Right ventricle myocardium superior (tissue), 1 donor: ENCODE measurements around the gene SCYL1. TPM values are rescaled to one million over a fixed set of nuclear protein-coding genes. Genes with fewer than 3 reads are reported as not detected.
A peak's percentile ranks its signal among the peaks of the same experiment; 100 is the strongest.

ENCODE experiments used
- ATAC-seq: fragments of 200-7000 bp; cut with Tn5 transposase; one replicate; pipeline ENCODE4 v1.9.1; 2020; ENCODE audit warnings: mild to moderate bottlenecking; ENCODE audit not compliant: poor library complexity
- DNase-seq: peaks from one replicate; pipeline ENCODE4 v3.0.0-alpha.2; 2020
- intact Hi-C: fragments of 100-400 bp; cut with DNase I; formaldehyde crosslinking; loops from one replicate; pipeline ENCODE4 v1.11.2; 2022
- total RNA-seq: library from RNA; stranded (reverse); fragmentation: NEBNext Ultra II Directional; extraction: Animal tissue kit (Norgen Biotek cat#: 25700); gene quantifications from one replicate; pipeline ENCODE4 v1.2.1, GENCODE V29; 2021
- donor health status: DM: no; HTN: yes; CAD: no; lungs with severe emphysema.

The SCYL1 gene
- total RNA-seq, 1 donor from 2014 or later = 60.5 TPM

- DNase-seq = peak; percentile 96
- peak; percentile 21 for ATAC-seq
- intact Hi-C loops = loop anchor here (5.0 kb wide), 1 partner anchor 35 kb away; no protein-coding TSS in a partner anchor
These were observed 47.6 kb downstream of the SCYL1 start, which contains the start of gene FAM89B for GRCh38 chr11:65572356-65573051. TSS of gene FAM89B (plus strand) at chr11:65572538. CDS start at chr11:65572670, 132 bp downstream.

GRCh38 chr11:65573391-65574079 lies 48.7 kb downstream of the SCYL1 start:
- ATAC-seq = no peak
- no peak for DNase-seq
- intact Hi-C loops = loop anchor here (5.0 kb wide), 1 partner anchor 34 kb away; no protein-coding TSS in a partner anchor

GRCh38 chr11:65574109-65574810 lies 49.4 kb downstream of the SCYL1 start:
- DNase-seq (peak; percentile 95), ATAC-seq (peak; percentile 61)
- intact Hi-C loops = loop anchor here (5.0 kb wide), 1 partner anchor 33 kb away; no protein-coding TSS in a partner anchor

GRCh38 chr11:65574811-65575567 lies 50.1 kb downstream of the SCYL1 start:
- intact Hi-C loops = loop anchor here (5.0 kb wide), 1 partner anchor 32 kb away; no protein-coding TSS in a partner anchor
- no peak for DNase-seq
- no peak for ATAC-seq

GRCh38 chr11:65575568-65576231 lies 50.8 kb downstream of the SCYL1 start, which contains the start of gene EHBP1L1:
TSS of gene EHBP1L1 (plus strand) at chr11:65576053. CDS start at chr11:65576303, 250 bp downstream.
- DNase-seq (peak; percentile 87), ATAC-seq (peak; percentile 28)
- intact Hi-C loops = no loop called here

- ATAC-seq = no peak
- intact Hi-C loops = no loop called here
- no peak for DNase-seq
These were observed 51.5 kb downstream of the SCYL1 start for GRCh38 chr11:65576232-65576866.

- DNase-seq = peak; percentile 81
- ATAC-seq = peak; percentile 18
- intact Hi-C loops = no loop called here
These were observed 52.2 kb downstream of the SCYL1 start for GRCh38 chr11:65576867-65577755.

- no peak for ATAC-seq
- intact Hi-C loops = no loop called here
- no peak for DNase-seq
These were observed 52.9 kb downstream of the SCYL1 start for GRCh38 chr11:65577756-65578109.

GRCh38 chr11:65578134-65578533 lies 53.3 kb downstream of the SCYL1 start:
- no peak for ATAC-seq
- intact Hi-C loops = no loop called here
- no peak for DNase-seq

GRCh38 chr11:65578667-65579066 lies 53.8 kb downstream of the SCYL1 start:
- DNase-seq = no peak
- intact Hi-C loops = no loop called here
- no peak for ATAC-seq

- ATAC-seq (no peak), DNase-seq (no peak)
- intact Hi-C loops = no loop called here
These were observed 54.4 kb downstream of the SCYL1 start for GRCh38 chr11:65579291-65579690.

- ATAC-seq (no peak), DNase-seq (no peak)
- intact Hi-C loops = no loop called here
These were observed 55.3 kb downstream of the SCYL1 start for GRCh38 chr11:65580031-65580692.

- intact Hi-C loops = no loop called here
- ATAC-seq (no peak), DNase-seq (no peak)
These were observed 55.9 kb downstream of the SCYL1 start for GRCh38 chr11:65580756-65581155.

- DNase-seq (no peak), ATAC-seq (no peak)
- intact Hi-C loops = no loop called here
These were observed 57.0 kb downstream of the SCYL1 start for GRCh38 chr11:65581928-65582327.

GRCh38 chr11:65583589-65583988 lies 58.7 kb downstream of the SCYL1 start:
- no peak for DNase-seq
- intact Hi-C loops = no loop called here
- no peak for ATAC-seq

GRCh38 chr11:65584106-65584505 lies 59.2 kb downstream of the SCYL1 start:
- ATAC-seq = no peak
- DNase-seq = no peak
- intact Hi-C loops = no loop called here
